PC-9 (cell line): ENCODE measurements around the gene INS.

Experiments used
- EZH2 ChIP-seq: fragments of 200-600 bp; sonication (generic); IDR thresholded peaks from 2 replicates; pipeline ENCODE4 v1.8.0; 2017; ENCODE audit warnings: antibody characterized with exemption, low read depth
- TF ChIP-seq, protein P1 (sequence below): fragments of 200-600 bp; sonication (generic); conservative IDR thresholded peaks from 2 replicates; pipeline ENCODE4 v1.6.1; 2017; ENCODE audit warnings: mixed run types, antibody characterized with exemption, mild to moderate bottlenecking, moderate library complexity

DNA sequence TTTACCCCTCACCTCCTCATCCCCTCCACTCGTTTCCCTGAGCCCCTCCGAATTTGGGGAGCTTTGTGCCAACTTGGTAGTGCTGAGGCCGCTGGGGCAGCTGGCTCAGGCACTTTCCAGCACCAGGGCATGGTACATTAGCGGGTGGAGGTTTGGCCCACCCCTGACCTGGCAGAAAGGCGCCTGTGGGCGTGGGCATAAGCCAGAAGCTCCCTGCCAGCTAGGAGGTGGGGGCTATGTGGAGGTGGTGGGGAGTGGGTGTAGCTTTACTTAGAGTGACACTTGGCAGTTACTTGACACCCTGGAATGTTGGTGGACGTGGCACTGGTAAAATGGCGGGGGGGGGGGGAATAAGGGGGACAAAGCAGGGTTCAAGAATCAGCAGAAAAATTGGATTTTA, 11.5 kb downstream of the INS start:
- no peak for TF ChIP-seq EZH2
- TF ChIP-seq, protein P1, sequence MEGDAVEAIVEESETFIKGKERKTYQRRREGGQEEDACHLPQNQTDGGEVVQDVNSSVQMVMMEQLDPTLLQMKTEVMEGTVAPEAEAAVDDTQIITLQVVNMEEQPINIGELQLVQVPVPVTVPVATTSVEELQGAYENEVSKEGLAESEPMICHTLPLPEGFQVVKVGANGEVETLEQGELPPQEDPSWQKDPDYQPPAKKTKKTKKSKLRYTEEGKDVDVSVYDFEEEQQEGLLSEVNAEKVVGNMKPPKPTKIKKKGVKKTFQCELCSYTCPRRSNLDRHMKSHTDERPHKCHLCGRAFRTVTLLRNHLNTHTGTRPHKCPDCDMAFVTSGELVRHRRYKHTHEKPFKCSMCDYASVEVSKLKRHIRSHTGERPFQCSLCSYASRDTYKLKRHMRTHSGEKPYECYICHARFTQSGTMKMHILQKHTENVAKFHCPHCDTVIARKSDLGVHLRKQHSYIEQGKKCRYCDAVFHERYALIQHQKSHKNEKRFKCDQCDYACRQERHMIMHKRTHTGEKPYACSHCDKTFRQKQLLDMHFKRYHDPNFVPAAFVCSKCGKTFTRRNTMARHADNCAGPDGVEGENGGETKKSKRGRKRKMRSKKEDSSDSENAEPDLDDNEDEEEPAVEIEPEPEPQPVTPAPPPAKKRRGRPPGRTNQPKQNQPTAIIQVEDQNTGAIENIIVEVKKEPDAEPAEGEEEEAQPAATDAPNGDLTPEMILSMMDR, result no peak
